GM18502 (cell line): ENCODE measurements around the gene MBTPS1.

Experiments
- ATAC-seq: cut with Tn5 transposase; IDR thresholded peaks from one replicate; pipeline ENCODE4 v1.9.1; 2021; ENCODE audit warnings: mild to moderate bottlenecking; ENCODE audit not compliant: unreplicated experiment, poor library complexity

MBTPS1 gene

GRCh38 chr16:84041881-84042280 lies 74.9 kb downstream of the MBTPS1 start:
- ATAC-seq, result no peak

- no peak for ATAC-seq
Measured at GRCh38 chr16:84040823-84041820, 75.6 kb downstream of the MBTPS1 start.

GRCh38 chr16:84040226-84040822 lies 76.4 kb downstream of the MBTPS1 start:
- no peak for ATAC-seq

DNA sequence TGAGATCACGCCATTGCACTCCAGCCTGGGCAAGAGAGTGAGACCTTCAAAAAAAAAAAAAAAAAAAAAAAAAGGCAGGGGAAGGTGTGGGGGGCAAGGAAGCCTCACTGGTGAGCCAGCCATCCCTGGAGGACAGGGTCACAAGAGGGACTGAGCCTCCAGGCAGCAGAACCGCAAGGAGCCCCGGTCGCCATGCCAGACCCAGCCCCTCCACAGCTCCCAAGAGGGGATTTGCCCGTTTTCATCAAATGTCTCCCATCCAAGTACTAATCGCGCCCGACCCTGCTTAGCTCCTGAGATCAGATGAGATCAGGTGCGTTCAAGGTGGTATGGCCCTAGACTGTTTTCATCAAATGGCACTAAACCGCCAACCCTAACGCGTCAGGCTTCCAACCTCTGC lies 77.0 kb downstream of the MBTPS1 start:
- no peak for ATAC-seq

GRCh38 chr16:84038469-84038868 lies 78.3 kb downstream of the MBTPS1 start:
- ATAC-seq, result no peak

- no peak for ATAC-seq
Measured at GRCh38 chr16:84036982-84037425, 79.7 kb downstream of the MBTPS1 start.

DNA sequence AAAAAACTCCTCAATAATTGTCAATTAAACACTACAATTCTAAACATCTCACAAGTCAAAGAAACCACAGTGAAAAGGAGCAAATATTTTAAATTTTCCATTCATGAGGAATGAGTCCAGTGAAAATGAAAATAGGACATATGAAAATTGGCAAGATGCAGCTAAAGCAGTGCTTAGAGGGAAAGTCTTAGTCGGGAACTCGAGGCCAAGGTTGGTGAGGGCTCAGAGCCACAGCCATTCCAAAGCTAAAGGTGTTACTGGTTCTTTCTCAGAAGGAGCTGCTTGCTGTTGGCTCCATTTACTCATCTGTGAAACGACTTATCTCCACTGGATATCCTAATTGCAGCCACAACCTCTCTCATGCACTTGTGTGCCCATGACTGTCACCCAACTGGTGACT lies 80.6 kb downstream of the MBTPS1 start:
- no peak for ATAC-seq

- no peak for ATAC-seq
Measured at GRCh38 chr16:84034516-84034915, 82.2 kb downstream of the MBTPS1 start.

DNA sequence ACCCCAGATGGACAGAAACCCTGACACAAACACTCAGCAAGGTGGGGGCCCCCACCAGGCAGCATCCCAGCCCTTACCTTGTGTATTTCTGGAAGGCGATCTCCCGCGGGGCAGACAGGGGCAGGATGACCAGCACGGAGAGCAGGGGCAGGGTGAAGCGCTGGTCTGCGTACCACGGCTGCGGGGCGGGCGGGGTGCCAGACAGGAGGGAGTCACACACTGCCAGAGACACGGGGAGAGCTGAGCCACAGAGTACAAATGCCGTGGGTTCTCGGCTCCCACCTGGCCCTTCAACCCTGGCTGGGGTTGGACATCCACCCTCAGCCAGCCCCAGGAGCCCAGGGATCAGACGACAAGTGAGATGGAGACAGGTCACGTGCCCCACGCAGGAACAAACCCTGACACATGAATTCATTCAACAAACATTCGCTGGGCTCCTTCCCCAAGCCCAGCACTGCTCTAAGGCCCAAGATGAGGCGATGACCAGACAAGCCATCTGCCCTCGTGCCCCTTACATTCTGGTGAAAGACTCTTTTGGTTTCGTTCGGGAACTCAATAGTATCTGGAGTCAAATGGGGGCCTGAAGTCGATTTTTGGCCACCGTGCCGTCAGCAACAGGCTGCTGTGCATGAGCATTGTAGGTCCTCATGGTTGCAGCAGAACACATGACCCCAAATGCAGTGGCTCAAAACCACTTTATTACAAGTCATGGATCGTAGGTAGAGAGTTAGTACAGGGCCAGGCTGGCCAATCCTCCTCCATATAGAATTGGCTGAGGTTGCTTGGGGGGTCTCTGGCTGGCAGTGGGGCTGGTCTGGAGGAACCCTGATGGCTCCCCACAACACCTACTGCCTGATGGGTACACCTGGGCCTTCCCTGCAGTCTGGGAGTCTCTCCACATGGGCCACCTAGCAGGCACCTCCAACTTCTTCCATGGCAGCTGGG lies 83.2 kb downstream of the MBTPS1 start:
- ATAC-seq, result no peak

DNA sequence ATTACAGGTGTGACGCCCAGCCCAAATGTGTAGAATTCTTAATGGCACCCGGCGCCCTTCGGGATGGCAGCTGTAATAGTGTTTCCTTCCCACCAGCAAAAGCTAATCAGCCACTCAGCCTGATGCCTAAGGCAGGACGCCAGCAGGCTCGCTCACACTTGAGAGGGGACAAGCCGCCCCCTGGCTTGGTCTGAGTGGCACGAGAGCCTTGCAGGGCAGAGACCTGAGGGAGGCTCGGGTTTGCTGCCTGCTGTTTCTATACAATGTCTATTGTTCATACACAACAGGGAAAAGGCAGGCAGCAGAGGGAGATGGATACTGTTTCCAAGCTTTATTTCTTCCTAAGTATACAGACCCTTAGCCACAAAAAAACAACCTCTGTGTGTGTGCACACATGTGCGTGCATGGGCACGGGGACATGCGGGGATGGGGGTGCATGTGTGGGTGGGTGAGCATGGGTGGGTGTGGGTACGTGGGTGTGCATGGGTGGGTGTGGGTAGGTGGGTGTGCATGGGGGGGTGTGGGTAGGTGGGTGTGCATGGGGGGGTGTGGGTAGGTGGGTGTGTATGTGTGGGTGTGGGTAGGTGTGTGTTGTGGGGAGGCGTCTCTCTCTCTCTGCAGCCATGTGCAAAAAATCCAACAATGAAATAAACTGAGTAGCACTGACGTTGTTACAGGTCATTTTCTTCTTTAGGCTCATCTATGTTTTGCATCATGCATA lies 84.1 kb downstream of the MBTPS1 start:
- ATAC-seq, result no peak

- ATAC-seq, result no peak
Measured at GRCh38 chr16:84031556-84031955, 85.2 kb downstream of the MBTPS1 start.

DNA sequence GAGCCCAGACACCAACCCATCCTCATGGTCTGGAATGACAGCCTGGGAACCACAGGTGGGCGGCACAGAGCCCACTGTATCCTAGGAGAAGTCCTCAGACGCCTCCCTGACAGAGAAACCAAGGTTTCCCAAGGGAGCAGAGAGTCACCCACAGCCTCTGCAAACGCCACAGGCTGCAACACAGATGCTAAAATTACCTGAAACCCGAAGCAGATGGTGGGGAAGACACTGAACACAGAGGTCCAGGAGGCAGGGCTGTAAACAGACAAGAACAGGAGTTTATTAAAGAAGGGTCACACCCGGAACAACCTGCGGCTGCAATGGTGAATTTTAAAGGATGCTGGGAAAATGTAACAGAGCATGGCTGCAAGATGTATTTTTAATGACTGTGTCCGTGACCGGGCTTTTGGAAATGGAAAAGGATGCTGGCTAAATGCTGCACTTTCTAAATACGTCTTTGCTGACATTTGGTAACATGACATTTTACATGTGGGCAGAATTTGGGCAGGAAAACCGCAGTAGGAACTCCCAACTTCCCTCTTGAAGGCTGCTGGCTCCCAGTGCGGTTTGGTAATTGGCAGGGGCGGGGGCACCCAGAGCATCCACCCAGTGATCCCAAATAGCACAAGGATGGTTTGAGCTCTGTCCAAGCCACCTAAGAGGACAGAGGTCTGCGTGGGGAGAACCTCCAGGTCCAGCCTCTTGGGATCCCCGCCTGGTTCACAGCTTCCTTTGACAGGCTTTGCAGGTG lies 87.3 kb downstream of the MBTPS1 start:
- no peak for ATAC-seq

DNA sequence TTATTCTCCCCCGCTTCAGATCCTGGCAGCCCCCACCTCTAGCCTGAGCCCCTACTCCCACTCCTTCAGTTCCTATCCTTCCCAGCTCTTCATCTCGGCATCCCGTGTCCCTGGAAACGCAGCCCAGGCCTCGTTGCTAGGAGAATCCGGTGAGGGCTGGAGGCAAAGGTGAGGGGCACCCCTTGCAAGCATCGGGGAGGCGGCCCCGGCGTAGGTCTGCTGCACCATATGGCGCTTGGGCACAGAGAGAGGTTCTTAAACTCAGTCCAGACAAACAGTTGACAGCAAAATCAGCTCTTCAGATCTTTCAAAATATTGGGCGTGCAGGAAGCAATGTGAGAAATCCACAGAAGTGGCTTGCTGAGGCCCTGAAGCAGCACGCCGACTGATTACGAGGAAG lies 89.1 kb downstream of the MBTPS1 start:
- ATAC-seq, result no peak

DNA sequence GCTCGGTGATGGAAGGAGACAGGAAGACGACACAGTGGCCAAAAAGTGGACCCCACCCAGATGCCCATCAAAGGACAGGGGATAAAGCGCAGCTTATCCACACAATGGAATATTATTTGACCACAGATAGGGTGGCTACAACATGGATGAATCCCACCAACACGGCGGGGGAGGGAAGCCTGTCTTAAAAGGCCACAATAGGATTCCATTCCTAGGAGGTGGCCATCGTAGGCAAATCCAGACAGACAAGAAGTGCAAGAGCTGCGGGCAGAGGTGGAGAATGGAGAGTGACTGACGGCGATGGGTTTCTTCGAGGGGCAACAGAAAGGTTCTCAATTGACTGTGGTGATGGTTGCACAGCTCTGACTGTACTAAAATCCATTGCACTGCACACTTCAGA lies 90.1 kb downstream of the MBTPS1 start:
- ATAC-seq, result no peak

- ATAC-seq, result no peak
Measured at GRCh38 chr16:84024854-84025253, 91.9 kb downstream of the MBTPS1 start.

GRCh38 chr16:84022644-84023043 lies 94.1 kb downstream of the MBTPS1 start:
- ATAC-seq, result no peak

- ATAC-seq, result no peak
Measured at GRCh38 chr16:84021488-84021887, 95.3 kb downstream of the MBTPS1 start.

DNA sequence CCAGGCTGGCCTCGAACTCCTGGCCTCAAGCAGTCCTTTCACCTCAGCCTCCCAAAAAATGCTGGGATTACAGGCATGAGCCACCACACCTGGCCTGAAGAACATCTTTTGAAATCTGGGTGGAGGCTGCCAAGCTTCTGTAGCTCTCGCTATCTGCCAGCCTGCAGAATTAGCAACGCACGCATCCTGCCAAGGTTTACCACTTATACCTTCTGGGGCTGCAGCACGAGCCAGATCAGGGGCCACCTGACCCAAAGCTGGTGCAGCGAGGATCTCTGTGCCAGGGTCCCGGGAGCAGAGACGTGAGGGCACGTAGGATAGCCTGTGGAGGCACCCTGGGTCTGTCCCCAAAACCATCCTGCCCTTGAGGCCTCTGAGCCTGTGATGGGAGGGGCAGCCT lies 96.4 kb downstream of the MBTPS1 start:
- ATAC-seq, result no peak

GRCh38 chr16:84018710-84019109 lies 98.0 kb downstream of the MBTPS1 start:
- no peak for ATAC-seq
